Measurements from ENCODE around the gene GFPT2.

- TF ChIP-seq CTCF (IDR thresholded peaks at IDR 0.05) (no peak), POLR2A (IDR thresholded peaks at IDR 0.05) (no peak)
Observed at GRCh38 chr5:180326989-180327565, 26.1 kb downstream of the GFPT2 start.
